Progenitor cell of endocrine pancreas (in vitro differentiated cells): ENCODE measurements around the gene CDH3. TPM values are rescaled to one million over a fixed set of nuclear protein-coding genes. Genes with fewer than 3 reads are reported as not detected.

Source experiments
- DNase-seq: peaks from one replicate; pipeline ENCODE4 v3.0.0; 2021; ENCODE audit warnings: low spot score; ENCODE audit not compliant: unreplicated experiment
- H3K27ac Mint-ChIP-seq: 2 replicates; pipeline ENCODE4 v1.8.0; 2021; ENCODE audit warnings: mild to moderate bottlenecking, moderate library complexity, mixed read lengths
- H3K27me3 Mint-ChIP-seq: 2 replicates; pipeline ENCODE4 v1.8.0; 2021; ENCODE audit warnings: mixed read lengths
- H3K36me3 Mint-ChIP-seq: 2 replicates; pipeline ENCODE4 v1.8.0; 2022; ENCODE audit warnings: mixed read lengths; ENCODE audit not compliant: insufficient read depth
- H3K4me1 Mint-ChIP-seq: 2 replicates; pipeline ENCODE4 v1.8.0; 2021; ENCODE audit warnings: low read depth, mixed read lengths
- H3K4me3 Mint-ChIP-seq: 2 replicates; pipeline ENCODE4 v1.8.0; 2021; ENCODE audit warnings: low read depth, mild to moderate bottlenecking, moderate library complexity, mixed read lengths
- H3K9me3 Mint-ChIP-seq: 2 replicates; pipeline ENCODE4 v1.8.0; 2021; ENCODE audit warnings: low read depth, mixed read lengths
- total RNA-seq: library from RNA; stranded (reverse); gene quantifications from 2 replicates; pipeline ENCODE4 v1.2.1, GENCODE V29; 2021
- TF ChIP-seq, protein P1 (sequence below): fragments of 200-600 bp; sonication (generic); IDR thresholded peaks from one replicate; pipeline ENCODE4 v1.5.0; 2021; ENCODE audit warnings: antibody characterized with exemption, mild to moderate bottlenecking; ENCODE audit not compliant: unreplicated experiment

The CDH3 gene
- total RNA-seq, 1 donor from 2014 or later = 107 TPM

DNA sequence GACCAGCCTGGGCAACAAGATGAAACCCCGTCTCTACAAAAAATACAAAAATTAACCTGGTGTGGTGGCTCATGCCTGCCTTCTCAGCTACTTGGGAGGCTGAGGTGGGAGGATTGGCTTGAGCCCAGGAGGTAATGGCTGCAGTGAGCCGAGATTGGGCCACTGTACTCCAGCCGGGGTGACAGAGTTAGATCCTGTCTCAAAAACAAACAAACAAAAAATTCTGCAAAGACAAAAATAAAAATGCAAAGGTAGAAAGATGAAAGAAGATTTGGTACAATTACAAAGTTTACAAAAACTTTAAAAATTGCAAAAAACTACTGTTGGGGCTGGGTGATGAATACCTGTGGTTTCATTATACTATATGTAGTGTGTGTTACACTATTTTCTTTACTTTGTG lies 86.5 kb downstream of the CDH3 start:
- no peak for DNase-seq
- H3K27me3 Mint-ChIP-seq = no peaks in the 10 kb centered on the region
- no peak overlapping the region for H3K4me3 Mint-ChIP-seq

DNA sequence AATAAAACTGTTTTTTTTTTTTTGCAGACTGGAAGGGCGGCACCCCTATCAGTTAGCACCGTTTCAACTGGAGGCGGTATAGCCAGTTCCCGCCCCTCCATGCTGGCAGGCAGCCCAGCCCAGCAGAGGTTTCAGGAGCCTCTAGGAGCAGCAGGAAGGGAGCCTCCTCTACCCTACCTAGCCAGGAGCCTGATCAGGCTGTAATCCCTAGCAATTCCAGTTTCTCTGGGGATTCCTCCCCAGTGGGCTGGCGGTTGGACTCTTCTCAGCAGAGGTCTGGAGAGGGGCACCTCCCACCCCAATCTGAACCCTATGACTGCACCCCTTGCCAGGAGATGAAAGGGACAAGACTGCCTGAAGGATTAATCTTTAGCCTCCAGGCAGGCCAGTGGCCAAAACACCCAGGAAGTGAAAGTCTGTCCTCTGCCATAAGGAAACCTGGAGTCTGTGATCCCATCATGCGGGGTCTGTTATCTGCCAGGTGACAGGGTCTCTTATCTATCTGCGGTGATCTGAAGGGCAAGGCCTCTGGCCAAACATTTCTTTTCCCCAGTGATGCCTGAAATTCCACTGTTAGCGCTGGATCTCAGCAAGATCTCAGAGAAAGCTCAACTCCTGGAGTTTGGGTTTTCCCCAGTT lies 87.1 kb downstream of the CDH3 start:
- TF ChIP-seq, protein P1, sequence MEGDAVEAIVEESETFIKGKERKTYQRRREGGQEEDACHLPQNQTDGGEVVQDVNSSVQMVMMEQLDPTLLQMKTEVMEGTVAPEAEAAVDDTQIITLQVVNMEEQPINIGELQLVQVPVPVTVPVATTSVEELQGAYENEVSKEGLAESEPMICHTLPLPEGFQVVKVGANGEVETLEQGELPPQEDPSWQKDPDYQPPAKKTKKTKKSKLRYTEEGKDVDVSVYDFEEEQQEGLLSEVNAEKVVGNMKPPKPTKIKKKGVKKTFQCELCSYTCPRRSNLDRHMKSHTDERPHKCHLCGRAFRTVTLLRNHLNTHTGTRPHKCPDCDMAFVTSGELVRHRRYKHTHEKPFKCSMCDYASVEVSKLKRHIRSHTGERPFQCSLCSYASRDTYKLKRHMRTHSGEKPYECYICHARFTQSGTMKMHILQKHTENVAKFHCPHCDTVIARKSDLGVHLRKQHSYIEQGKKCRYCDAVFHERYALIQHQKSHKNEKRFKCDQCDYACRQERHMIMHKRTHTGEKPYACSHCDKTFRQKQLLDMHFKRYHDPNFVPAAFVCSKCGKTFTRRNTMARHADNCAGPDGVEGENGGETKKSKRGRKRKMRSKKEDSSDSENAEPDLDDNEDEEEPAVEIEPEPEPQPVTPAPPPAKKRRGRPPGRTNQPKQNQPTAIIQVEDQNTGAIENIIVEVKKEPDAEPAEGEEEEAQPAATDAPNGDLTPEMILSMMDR = no peak
- H3K36me3 Mint-ChIP-seq = no peaks in the 10 kb centered on the region
- no peaks in the 10 kb centered on the region for H3K9me3 Mint-ChIP-seq
- H3K4me3 Mint-ChIP-seq = no peak overlapping the region
- DNase-seq = no peak
- peaks cover 18% of the 10 kb centered on the region for H3K4me1 Mint-ChIP-seq
- H3K27me3 Mint-ChIP-seq = no peaks in the 10 kb centered on the region
- H3K27ac Mint-ChIP-seq = no peak overlapping the region

More for the DNA sequence above, 86.5 kb downstream of the CDH3 start:
- Mint-ChIP-seq H3K36me3 (no peaks in the 10 kb centered on the region), H3K27ac (no peak overlapping the region), H3K9me3 (no peaks in the 10 kb centered on the region), H3K4me1 (peaks cover 16% of the 10 kb centered on the region)
- TF ChIP-seq, protein P1 = no peak

DNA sequence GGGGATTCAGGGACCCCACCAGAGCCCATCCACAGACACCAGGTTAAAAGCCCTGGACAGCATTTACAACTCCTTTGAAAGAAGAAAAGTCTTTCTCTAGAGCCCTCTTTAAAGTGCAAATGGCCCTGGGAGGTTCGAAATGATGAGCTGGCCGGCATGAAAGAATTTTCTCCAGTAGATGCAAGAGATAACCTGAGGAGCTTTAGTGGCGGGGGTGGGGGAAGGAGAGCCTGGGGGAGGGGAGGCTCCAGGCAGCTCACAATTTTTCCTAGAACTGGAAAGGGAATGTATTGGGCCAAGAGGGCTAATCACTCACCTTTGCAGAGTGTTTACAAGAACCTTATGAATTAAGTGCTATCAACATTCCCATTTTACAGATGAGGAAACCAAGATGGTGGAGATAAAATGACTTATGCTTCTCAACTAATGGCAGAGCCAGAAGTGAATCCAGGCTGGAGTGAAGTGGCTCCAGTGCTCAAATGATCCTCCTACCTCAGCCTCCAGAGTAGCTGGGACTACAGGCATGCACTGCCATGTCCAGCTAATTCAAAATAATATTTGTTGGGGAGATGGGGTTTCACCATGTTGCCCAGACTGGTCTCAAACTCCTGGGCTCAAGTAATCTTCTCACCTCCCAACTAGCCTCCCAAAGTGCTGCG lies 87.8 kb downstream of the CDH3 start:
- TF ChIP-seq, protein P1 = no peak
- Mint-ChIP-seq H3K9me3 (no peaks in the 10 kb centered on the region), H3K27ac (no peak overlapping the region), H3K36me3 (peaks cover 2% of the 10 kb centered on the region), H3K4me3 (no peak overlapping the region), H3K4me1 (peaks cover 19% of the 10 kb centered on the region), H3K27me3 (no peaks in the 10 kb centered on the region)
- no peak for DNase-seq

DNA sequence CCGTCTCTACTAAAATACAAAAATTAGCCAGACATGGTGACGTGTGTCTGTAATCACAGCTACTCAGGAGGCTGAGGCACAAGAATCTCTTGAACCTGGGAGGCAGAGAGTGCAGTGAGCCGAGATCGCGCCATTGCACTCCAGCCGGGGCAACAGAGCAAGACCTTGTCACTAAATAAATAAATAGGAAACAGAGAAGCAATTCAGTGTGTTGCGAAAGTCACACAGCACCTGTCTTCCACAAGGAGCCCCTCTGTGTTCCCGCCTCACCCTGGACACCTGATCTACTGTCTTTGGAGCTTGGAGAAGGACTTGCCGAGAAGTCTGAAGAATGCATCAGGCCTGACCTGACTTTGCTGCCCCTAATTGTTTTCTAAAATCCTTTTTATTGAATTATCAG lies 88.5 kb downstream of the CDH3 start:
- H3K4me1 Mint-ChIP-seq = peaks cover 21% of the 10 kb centered on the region
- H3K36me3 Mint-ChIP-seq = peaks cover 2% of the 10 kb centered on the region
- H3K27me3 Mint-ChIP-seq = no peaks in the 10 kb centered on the region
- DNase-seq = no peak
- TF ChIP-seq, protein P1 = no peak
- H3K9me3 Mint-ChIP-seq = no peaks in the 10 kb centered on the region
- H3K27ac Mint-ChIP-seq = no peak overlapping the region
- H3K4me3 Mint-ChIP-seq = no peak overlapping the region

DNA sequence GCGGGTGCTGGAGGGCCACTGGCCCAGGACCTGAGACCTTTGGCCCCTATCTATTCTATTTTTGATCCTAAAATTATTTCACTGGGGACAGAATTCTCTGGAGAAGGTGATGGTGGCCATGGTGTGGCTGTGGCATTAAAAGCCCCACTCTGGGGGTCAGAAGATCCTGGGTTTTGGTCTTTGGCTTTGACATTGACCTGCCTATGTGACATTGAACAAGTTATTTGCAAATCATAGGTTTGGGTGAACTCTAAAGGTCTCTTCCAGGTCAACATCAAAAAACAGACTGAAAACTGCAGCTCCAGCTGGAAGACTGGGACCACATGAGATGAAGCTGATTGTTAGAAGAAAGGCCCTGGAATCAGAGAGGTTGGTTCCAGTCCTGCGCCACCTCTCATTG lies 89.7 kb downstream of the CDH3 start:
- no peaks in the 10 kb centered on the region for H3K9me3 Mint-ChIP-seq
- H3K4me3 Mint-ChIP-seq = no peak overlapping the region

More for the DNA sequence above, 89.7 kb downstream of the CDH3 start:
- no peak for DNase-seq
- TF ChIP-seq, protein P1 = no peak
- Mint-ChIP-seq H3K36me3 (peaks cover 3% of the 10 kb centered on the region), H3K4me1 (peaks cover 22% of the 10 kb centered on the region), H3K27me3 (no peaks in the 10 kb centered on the region), H3K27ac (peak overlapping the region; percentile 89)
